GM19324 (cell line): ENCODE data around the gene PDE6D.

Source experiments
- ATAC-seq: cut with Tn5 transposase; IDR thresholded peaks from one replicate; pipeline ENCODE4 v1.9.1; 2021; ENCODE audit warnings: mild to moderate bottlenecking, moderate library complexity; ENCODE audit not compliant: unreplicated experiment, low FRiP score

The PDE6D gene

DNA sequence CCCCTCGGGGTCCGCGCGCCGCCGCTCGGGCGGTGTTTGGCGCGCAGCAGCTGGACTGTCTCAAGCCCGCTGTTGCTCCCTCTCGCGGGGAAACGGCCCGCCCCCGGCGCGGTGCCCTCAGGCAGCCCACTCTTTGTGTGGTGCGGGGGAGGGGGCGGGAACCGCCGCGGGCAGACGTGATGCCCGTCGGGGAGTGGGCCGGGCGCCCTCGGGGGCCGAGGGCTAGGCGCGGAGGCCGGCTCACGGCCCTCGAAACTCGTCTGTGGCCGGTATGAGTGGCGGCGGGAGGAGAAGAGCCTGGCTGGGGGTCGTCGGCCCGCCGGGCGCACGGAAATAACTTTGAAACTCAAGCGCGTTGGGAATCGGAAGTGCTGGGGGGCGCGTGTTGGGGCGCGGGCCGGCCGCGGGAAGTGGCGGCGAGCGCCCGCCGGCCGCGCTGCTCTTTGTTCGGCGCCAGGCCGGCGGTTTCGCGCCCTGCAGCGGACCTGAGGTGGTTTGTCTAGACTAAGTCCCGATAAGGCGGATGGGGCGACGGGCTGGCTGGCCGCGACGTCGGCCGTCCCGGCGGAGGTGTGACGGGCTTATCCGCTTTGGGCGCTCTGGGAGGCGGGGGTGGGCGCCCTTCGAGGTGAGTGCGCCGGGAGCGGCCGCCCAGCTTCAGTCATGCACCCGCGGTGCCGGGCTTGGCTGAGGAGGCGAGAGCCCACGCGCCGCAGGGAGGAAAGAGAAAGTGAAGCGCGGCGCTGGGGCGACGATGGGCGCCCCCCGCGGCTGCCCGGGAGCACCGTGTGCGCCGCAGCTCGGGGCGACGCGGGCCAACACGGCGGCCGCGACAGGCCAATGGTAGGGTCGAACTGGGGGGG lies 72.1 kb downstream of the PDE6D start:
- no peak for ATAC-seq

DNA sequence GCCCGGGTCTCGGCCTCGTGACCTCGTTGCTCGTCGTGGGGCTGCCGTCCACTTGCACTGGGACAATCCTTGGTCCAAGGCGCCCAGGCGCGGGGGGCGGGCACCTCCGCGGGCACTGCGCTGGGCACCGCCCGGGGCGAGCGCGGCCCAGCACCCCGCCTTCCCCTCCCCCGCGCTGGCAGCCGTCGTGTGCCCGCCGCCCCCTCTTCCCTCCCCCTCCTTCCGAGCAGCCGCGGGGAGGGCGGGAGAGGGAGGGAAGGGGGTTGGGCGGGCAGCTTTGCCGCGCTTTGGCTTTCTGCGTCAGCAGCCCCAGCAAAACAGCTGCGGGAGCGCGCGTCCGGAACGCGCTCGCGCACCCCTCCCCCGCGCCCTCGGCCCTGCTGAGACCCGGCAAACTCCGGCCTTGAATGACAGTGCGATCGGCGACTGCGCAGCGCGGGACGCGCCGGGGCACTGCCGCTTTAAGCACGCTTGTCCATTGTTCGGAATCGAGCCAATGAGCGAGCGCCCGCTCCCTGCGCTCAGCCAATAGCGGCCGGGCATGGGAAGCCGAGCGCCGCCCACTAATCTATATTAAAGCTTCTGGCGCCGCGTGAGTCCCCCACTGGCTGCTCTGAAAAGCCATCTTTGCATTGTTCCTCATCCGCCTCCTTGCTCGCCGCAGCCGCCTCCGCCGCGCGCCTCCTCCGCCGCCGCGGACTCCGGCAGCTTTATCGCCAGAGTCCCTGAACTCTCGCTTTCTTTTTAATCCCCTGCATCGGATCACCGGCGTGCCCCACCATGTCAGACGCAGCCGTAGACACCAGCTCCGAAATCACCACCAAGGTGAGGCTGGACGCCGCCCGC lies 72.9 kb downstream of the PDE6D start, which contains the start of gene PTMA:
Gene PTMA, plus strand, starts transcription at position 599 of the 846 bp plus-strand sequence. Its CDS starts 182 bp downstream, at position 781.
- ATAC-seq: peak; percentile 60

DNA sequence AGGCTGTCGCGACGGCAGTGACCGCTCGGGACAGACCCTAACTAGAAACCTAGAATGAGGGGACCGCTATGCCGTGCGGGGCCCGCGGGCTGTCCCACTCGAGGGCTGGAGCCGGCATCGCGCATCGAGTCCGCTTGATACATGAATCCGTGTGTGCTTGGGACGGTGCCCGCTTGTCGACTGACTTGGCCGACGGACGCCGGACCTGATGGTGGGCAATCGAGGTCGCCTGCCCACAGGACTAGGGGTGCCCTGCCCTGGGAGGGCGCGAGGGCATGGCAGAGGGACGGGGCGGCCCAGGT lies 73.5 kb downstream of the PDE6D start:
- ATAC-seq: peak; percentile 4

DNA sequence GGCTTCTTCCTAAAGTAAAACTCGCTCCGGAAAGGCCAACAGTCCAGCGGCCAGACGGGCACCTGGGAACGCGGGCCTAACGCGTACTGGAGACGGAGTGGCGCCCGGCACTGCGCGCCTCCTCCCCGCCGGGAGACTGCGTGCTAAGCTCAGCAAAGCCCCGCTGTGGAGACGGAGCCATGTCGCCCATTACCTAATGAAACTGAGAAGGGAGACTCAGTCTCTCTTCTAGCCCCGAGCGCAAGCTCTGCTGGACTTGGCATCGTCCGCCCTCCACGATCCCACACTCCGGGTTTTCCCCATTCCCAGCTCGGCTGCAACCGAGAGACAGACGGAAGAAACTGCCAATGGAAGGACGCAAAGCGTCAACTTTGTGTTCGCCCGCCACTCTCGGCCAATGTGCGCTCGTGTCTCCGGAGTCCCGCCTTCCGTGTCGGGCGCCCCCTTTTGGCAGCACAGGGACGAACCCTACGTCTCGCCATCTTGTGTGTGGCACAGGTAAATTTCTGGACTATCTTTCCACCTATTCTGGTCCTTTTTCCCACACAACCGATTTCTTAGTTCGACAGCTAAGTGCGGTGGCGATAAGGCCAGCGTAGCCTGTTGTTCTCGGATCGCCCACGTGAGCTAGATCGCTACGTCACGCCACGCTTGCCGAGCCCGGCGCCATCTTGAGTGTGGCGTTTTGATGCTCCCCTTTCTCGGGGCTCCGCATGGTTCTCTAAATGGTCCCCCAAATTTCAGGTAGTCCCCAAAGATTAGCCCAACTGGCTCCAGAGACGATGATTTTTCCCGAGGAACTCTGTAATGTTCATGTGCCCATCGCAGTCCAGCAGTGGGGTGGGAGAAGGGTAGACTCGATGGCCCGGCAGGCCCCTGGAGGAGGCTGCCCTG lies 74.1 kb downstream of the PDE6D start:
- peak; percentile 53 for ATAC-seq

DNA sequence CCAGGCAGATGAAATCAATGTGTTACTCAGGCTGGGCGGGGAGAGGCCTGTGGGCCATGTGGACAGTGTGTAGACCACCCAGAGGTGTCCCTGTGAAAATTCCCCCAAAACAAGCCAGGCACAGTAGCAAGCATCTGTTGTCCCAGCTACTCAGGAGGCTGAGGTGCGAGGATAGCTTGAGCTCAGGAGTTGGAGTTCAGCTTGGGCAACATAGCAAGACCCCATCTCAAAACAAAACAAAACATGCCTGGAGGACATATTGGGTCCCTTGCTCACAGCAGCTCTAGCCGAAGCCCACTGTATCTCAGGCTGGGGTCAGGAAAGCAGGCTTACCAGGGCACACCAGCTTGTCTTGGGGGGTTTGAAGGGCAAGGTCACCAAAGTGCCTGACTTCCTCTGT lies 77.1 kb downstream of the PDE6D start:
- no peak for ATAC-seq

DNA sequence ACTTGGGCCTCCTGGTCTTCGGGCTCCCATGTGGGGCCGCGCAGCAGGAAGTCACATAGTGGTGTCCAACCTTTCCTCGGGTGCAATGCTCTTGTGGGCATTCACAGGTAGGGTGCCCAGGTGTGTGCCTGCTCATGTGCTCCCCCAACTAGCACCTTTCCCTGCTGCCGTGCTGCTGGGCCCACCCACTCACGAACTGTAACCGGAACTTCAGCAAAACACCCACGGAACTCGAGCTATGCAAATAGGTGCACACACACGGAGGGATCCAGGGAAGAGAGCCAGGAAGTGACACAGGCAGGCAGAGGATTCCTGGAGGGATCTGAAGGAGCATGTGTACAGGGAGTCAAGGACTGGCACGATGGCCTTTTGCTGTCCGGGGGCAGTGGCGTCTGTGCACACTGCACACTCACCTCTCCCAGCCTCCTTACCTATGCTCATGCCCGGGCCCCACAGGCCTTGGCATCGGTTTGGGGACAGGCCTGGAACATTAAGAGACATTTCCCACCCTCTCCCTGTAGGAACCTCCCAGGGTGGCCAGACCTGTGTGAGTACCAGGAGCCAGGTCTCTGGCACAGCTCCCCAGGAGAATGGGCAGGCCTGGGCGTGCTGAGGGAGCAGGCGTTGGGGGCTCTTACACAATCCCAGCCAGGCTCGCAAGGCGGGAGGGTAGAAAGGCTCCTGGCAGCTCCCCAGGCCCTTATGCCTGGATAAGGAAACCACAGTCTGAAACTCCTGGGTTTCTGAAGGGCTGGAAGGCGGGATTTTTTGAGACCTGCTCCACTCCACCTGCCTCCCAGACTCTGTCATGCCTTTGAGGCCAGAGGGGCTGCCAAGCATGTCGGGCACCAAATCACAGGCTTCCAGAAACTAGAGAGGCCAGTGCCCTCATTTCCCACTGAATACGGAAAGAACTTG lies 79.4 kb downstream of the PDE6D start:
- ATAC-seq: no peak

DNA sequence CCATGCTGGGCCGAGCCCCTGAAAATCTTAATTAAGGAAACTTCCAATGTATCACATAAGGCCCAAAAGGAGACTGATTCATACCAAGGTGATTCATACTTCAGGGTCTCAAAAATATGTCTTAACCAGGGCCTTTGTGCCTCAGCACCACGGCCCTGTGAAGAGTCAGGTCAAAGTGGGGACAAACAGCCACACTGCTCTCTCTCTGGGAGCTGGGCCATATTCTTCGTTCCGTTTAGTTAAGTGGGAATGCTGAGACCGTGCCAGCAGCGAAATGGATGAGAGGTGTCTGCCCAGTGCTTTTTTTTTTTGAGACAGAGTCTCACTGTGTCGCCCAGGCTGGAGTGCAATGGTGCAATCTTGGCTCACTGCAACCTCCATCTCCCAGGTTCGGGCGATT lies 82.1 kb downstream of the PDE6D start:
- no peak for ATAC-seq

DNA sequence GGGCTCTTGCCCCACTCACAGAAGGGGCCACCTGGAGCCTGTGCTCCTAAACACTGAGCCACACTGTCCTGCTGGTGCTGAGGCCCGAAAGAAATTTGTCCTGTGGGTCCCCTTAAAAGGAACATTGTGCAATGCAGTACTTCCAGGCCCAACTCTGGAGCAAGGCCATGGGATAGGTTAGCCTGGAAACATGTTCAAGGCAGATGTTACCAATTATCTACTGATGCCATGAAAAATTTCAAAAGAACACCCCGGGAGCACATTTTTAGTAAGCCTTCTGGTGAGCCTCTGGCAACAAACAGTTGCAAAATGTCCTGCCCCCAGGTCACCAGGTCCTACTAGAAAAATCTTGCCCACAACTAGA lies 85.1 kb downstream of the PDE6D start:
- no peak for ATAC-seq

DNA sequence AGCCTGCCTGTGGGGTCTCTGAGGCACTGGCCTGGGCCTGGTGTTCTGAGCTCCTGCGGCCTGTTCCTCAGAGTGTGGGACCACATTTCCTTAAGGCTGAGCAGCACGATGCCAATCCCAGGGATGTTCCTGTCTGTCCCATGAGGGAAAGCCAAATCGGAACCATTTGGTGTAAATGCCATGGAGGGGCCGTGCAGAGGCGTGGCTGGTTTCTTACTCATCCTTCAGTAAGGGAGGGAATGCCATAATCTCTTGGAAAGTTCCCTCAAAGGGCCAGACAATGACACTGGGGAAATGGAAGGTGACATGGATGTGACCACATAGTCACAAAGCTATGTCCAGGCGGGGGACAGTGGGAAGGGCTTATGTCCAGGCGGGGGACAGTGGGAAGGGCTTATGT lies 87.1 kb downstream of the PDE6D start:
- no peak for ATAC-seq

DNA sequence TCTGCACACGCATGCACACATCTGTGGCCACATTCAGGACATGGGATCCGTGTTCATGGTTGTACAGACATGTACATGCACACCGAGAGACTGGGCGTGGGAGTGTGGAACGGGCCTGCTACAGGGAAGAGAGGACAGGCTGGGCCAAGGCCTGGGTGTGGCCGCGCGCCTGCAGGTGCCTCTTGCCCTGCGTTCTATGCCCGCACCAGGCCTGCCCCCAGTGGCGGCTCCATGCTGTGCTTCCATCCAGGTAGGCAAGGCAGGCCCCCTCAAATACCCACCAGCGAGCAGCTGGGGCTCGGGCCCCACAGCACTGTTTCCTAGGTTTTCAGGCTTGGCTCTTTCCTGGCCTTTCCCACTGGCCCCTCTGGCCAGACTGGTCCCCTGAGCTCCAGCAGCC lies 88.2 kb downstream of the PDE6D start:
- no peak for ATAC-seq

DNA sequence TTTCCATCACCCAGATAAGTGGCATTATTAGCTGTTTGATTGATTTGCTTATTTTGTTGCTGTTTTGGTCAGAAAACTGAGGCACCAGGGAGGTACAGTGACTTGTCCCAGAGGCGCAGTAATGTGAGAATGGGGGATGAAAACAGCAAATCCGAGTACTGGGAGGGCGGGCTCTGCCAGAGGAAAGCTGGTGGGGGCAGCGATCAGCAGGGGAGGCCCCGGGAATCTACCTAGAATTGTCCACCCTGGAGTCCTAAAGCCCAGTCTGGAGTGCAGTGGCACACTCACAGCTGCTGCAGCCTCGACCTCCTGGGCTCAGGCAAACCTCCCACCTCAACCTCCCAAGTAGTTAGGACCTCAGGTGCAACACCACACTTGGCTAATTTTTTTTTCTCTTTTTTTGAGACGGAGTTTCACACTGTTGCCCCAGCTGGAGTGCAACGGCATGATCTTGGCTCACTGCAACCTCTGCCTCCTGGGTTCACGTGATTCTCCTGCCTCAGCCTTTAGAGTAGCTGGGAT lies 89.8 kb downstream of the PDE6D start:
- no peak for ATAC-seq

DNA sequence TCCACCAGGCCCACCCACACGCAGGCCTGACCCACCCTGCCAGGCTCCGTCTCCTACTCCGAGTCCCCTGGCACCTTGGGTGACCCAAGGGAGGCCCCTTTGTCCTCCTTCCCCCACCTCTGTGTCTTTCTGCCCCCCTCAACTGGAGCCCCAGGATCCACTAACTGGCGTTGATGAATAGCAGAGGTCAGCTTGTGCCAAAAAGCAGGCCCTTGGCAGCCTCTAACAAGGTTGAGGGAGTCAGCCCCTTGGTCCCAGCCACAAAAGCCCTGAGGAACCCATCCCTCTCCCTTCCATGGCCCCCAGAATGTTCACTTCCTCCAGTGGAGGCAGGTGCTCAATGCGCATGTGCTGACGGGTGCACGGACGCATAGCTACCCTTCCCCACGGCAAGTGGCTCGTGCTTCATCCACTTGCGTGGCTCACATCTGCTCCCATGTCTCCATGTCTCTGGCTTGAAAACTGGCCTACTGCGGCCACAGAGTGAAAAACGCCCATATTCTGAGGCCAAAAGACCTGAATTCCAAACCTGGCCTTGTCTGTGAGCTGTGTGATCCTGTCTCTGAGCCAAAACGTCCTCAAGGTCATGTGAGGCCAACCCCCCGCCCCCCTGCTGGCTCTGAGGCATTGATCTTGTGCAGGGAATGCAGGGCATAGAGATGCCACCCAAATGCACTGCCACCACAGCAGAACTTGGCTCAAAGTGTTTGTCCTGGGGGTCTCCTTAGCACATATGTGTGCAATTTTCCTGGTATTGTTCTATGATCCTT lies 91.8 kb downstream of the PDE6D start:
- no peak for ATAC-seq

DNA sequence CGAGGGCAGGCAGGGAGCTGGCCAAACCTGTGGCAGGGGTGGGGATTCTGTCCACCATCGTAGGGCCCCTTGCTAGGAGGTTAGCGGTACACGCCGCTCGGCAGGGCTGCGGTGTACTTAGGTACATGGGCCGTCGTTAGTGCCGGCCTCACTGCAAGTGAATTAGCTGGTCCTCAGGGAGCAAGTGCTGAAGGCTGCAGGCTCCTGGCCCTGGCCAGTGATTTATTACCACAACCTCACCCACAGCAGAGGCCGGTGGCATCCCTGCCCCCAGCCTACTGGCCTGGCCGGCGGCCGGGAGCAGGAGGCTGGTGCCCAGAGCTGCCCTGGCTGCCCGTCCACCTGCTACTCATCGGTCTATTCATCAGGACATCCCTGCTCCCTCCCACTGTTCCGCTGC lies 92.4 kb downstream of the PDE6D start:
- no peak for ATAC-seq

DNA sequence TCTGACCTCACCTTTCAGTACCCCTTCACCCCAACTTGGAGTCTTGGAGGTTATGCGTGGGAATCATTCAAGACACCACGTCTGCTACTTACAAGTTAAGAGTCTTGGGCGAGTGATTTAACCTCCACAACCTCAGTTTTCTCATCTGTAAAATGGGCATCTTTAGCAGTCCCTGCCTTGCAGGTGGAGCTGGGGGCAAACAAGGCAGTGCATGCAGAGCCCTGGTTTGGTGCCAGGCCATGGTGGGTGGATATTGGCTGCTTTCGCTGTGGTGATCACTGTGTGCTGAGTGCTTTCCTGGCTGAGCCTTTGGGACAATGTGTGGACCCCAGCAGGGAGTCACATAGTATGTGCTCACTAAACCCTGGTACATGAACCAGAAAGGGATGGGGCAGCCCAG lies 93.1 kb downstream of the PDE6D start:
- no peak for ATAC-seq

DNA sequence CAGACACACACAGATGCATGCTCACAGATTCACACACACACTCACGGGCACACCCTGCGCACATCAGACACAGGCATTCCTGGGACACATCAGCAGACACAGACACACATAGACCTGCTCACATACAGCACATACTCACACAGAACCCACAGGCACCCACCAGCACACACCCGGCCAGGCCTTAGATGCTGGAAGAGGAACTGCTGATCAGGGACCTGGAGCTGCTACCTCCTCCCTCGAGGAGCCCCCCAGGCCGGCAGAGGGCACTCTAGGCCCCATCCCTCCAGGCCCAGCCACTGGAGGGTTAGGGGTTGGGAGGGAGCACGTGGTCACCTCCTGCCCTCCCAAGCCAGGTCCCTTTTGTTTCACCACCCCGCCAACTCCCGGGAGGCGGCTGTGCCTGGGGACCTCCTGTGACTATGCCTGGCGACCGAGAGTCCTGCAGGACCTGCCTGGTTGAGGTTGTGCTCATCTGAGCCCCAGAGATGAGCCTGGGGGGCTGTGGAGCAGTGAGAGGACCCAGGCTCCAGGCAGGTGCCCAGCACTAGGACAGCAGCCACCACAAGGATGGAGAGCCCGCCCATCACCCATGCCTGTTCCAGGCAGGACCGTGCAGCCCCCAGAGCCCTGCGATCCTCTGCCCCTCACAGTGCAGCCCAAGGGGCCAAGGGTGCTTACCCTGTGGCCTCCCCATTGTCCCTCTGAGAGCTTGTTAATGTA lies 93.8 kb downstream of the PDE6D start:
- no peak for ATAC-seq

DNA sequence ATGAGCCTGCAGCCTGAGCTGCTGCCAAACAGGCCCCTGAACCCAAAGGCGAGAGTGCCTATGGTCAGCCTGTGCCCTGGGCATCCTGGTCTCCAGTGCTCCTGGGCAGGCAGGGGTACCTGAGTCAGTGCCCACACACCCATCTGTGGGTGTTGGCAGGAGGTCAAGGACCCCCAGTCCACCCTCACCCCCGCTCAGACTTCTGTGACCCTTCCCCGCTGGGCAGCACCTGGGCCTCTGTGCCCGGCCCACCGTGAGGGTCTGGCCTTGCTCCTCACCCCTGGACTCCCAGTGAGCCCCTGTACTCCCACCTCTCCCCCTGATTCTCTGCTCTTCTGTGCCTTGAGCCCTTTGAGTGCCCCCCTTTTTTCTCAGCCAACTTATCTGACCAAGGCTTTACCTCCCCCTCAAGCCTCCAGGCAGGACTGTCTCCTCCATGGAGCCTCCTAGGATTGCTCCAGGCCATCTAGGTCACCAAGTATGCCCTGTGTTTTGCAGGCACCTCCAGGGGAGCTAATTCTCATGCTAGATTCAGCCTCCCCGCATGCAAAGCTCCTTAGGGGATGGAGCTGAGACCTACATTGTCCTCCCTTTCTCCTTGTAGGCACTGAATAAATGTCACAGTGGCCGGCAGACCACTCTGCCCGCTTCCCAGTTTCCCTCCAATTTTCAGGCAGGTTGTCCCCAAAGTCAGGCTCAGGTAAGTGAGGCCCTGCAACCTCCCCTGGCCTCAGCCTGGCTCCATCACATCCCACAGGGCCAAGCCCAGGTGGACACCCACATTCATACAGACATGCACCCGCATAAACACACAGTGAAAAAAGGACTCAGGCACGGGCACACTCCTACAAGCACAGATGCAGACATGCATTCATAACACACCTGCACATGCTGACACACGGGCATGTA lies 94.6 kb downstream of the PDE6D start:
- ATAC-seq: no peak
